Stimulated activated CD4-positive, alpha-beta T cell treated with anti-CD3 and anti-CD28 coated beads, Interleukin-2, amount 100 ng/mL, for 4 hours (primary cell): ENCODE measurements around the gene NPPC.
"Not testable (repeated sequence)": the region's sequence is repeated elsewhere in the genome, so short reads cannot be mapped to it uniquely, and the experiment has no call there.

Experiments
- DNase-seq: peaks from one replicate; pipeline ENCODE4 v3.0.0-alpha.2; 2020; ENCODE audit warnings: low read depth

Gene NPPC, protein sequence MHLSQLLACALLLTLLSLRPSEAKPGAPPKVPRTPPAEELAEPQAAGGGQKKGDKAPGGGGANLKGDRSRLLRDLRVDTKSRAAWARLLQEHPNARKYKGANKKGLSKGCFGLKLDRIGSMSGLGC

GRCh38 chr2:231926180-231926741 lies at the start of gene NPPC:
Gene NPPC, minus strand, starts transcription at chr2:231926396. Its CDS starts 147 bp downstream, at chr2:231926249.
- peak; percentile 54 for DNase-seq

DNA sequence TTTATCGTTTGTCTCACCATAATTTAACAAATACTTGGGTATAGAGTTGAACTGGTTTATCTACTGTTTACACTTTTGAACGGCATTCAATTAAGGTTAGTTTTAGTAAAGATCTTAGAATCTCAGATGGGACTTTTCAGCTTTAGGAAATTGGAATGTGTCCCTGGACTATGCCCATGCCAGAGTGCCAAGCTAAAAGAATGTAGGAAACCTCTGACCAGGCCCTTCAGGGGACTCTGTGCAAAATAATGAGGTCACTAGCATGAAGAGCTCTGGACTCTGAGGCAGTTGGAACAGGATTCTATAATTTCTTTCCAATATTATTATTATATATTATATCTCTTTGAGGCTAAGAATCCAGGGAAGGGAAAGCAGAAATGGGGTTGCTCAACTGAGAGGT lies 48.8 kb upstream of the NPPC start:
- no peak for DNase-seq

GRCh38 chr2:231970461-231970860 lies 44.3 kb upstream of the NPPC start:
- DNase-seq: no peak

DNA sequence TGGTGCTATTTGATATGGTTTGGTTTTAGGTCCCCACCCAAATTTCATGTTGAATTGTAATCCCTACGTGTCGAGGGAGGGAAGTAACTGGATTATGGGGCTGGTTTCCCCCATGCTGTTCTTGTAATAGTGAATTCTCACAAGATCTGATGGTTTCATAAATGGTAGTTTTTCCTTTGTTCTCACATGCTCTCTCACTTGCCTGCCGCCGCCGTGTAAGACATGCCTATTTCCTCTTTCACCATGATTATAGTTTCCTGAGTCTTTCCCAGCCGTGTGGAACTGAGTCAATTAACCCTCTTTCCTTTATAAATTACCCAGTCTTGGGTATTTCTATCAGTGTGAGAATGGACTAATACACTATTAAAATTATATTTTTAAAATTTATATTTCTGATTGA lies 42.6 kb upstream of the NPPC start:
- DNase-seq: no peak

GRCh38 chr2:231966886-231967285 lies 40.7 kb upstream of the NPPC start:
- DNase-seq: no peak

GRCh38 chr2:231965102-231965501 lies 38.9 kb upstream of the NPPC start:
- no peak for DNase-seq

DNA sequence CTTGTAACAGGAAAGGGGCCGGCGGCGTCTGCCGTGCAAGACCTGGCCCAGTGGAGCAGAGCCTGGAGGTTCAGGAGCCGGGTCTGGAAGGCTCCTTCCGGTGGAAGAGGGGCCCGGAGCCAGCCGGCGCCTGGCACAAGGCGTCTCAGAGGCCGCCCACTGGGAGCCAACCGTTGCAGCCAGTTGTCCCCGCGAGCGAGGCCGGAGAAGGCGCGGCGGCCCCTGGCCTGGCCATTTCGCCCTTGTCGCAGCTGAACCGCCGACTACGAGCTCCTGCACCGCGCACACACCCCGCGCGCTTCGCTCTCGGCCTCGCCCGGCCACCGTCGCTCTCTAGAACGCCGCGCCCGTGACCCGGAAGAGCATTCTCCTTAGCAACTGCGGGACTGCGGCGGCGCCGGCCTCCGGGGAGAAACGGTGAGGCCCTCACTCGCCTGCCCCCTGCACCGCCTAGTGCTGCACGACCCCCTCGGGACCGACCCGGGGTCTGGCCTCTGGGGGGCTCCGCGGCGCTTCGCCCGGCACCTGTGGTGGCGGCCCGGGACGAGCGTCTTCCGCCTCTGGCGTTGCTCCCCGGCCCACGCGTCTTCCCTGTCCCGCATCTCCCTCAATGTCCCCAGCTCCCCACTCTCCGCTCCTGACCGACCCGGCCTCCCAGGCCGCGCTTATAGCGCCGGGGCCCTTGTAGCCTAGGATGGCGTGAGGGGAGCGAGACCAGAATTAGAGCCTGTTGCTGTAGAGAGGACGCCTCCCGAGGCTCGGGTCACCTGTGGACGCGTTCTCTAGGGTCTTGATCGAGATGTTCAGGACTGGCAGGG lies 35.4 kb upstream of the NPPC start, which contains the start of gene DIS3L2:
Gene DIS3L2, plus strand, starts transcription at position 365 of the 818 bp plus-strand sequence. CDS start 53,215 bp downstream, outside the sequence.
- DNase-seq: peak; percentile 66

GRCh38 chr2:231960810-231961348 lies 34.7 kb upstream of the NPPC start:
- DNase-seq: no peak

GRCh38 chr2:231957913-231958763 lies 31.9 kb upstream of the NPPC start:
- no peak for DNase-seq

- no peak for DNase-seq
Observed at GRCh38 chr2:231955758-231956472, 29.7 kb upstream of the NPPC start.

GRCh38 chr2:231951452-231952035 lies 25.3 kb upstream of the NPPC start:
- DNase-seq: no peak

DNA sequence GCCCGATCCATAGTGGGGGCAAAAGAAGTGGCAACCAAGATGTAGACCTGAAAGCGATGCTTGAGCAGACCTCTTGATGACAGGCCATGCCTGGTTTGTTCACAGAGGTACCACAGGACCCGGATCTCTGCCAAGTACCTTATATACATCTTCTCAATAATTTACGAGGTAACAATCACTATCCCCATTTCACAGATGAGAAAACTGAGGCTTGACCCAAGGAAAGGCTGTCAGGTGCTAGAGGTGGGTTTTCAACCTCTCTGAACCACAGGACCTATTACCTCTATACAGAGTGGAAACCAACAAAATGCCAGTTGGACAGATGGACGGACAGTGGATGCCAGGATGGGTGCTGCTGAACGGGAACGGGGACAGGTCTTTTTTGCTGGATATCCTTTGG lies 21.5 kb upstream of the NPPC start:
- DNase-seq: no peak

DNA sequence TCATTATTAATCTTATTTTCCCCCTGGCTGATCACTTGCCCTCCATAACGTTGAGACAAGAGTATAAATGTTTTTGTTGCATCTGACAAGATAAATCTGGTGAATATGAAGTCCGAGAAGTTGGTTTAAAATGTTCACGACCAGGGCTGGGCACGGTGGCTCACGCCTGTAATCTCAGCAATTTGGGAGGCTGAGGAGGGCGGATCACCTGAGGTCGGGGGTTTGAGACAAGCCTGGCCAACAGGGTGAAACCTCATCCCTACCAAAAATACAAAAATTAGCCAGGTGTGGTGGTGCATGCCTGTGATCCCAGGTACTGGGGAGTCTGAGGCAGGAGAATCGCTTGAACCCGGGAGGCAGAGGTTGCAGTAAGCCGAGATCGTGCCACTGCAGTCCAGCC lies 20.9 kb upstream of the NPPC start:
- DNase-seq: not testable (repeated sequence)

DNA sequence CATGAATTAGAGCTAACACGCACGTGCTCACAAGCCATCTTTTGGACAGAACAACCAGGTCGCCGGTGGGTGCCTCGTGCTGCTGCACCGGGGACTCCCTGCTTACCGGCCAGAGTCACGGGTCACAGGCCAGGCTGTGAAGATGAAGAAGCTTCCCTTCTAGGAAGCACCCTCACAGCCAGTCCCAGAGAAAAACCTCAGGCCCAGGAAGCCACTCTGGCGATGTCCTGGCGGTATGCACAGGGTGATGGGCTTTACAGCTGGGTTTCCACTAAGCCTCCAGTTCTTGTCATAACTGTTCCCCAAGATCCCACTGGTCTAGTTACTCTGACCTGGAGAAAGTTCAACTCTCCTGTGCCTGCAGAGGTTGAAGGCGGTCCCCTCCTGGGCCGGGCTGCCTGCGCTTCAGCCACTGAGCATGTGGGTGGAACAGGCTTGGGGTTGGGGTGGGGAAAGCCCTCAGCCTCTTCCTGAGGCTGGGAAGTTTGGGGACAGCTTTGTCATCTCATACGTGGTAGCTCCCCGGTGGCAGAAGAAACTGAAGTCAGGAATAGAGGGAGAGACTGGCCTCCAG lies 20.1 kb upstream of the NPPC start:
- DNase-seq: no peak

DNA sequence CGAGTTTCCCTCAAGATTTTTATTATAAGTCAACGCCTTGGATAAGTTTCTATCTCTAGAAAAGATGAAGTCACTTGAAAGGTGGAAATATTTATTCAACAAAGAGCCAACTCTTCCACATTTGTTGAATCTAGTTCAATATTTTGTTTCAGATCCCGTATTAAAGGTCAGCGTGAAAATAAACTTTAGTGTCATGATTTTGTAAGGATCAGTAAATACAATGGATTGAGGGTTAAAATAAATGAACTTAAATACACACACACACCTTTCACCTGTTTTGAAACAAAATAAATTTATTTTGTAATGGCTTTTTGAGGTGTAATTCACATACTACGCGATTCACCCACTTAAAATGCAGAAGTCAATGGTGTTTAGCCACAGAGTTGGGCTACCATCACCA lies 16.0 kb upstream of the NPPC start:
- DNase-seq: no peak

DNA sequence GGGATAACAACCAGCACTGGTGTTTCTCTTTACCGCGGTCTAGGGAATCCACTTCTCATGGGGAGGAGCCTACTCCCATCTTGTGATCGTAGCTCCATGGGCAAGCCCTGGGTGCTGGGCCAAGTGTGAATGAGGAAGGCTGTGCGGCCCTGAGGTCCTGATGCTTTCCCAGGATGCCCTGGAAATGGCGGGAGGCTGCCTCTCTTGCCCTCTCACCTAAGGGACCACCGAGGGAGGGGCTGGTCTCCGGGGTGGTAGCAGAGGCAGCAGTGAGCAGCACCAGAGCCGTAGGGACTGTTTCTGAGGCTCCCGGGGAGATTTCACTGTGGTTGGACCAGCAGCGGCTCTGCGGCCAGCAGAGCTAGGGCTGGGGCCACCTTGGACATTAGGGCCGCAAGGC lies 15.5 kb upstream of the NPPC start:
- no peak for DNase-seq

DNA sequence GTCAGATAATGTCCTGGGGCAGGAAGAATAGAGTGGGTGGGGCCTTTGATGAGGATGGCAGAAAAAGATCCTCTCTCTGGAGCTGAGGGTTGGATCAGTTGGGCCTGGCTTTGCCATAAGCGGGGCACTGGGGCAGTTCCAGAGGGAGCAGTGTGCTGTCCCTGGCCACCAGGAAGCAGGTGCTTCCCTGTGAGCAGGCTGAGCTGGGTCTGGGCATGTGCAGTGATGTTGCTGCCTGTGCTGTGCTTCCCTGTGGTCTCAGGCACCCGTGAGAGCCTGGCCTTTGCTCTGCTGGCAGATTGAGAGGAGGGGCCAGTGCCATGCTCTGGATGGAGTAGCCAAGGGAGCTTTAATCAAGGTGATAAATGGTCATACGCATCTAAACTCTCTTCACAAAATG lies 14.6 kb upstream of the NPPC start:
- no peak for DNase-seq

- no peak for DNase-seq
Observed at GRCh38 chr2:231939022-231939421, 12.8 kb upstream of the NPPC start.

DNA sequence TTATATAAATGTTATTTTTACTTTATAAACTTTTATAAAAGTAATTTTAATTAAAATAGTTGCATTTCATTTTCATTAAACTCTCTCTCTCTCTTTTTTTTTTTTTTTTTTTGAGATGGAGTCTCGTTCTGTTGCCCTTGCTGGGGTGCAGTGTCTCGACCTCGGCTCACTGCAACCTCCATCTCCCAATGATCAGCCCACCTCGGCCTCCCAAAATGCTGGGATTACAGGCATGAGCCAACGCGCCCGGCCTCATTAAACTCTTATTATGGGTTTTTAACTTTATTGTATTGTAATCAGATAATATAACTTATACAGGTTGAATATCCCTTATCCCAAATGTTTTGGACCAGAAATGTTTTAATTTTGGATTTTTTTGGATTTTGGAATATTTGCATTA lies 10.9 kb upstream of the NPPC start:
- DNase-seq: no peak

GRCh38 chr2:231936491-231936890 lies 10.3 kb upstream of the NPPC start:
- DNase-seq: no peak

GRCh38 chr2:231935815-231936214 lies 9.6 kb upstream of the NPPC start:
- no peak for DNase-seq
